Stimulated activated CD4-positive, alpha-beta T cell treated with anti-CD3 and anti-CD28 coated beads, Interleukin-12 subunit alpha, Interleukin-12 subunit beta, amount 100 ng/mL, for 24 hours (primary cell): ENCODE results near the gene CTDNEP1.
A peak's percentile ranks its signal among the peaks of the same experiment; 100 is the strongest.
"Not testable (repeated sequence)": the region's sequence is repeated elsewhere in the genome, so short reads cannot be mapped to it uniquely, and the experiment has no call there.

Experiments
- DNase-seq, 2 experiments: peaks; one replicate each; pipeline ENCODE4 v3.0.0-alpha.2; 2020; ENCODE audit warnings: low read depth in 2 of 2

CTDNEP1 gene

GRCh38 chr17:7248796-7249195, 2.7 kb downstream of the CTDNEP1 start:
- DNase-seq, result no peak

- DNase-seq, result no peak
These were observed 4.8 kb downstream of the CTDNEP1 start for GRCh38 chr17:7246779-7247178.

GRCh38 chr17:7243838-7244237, 7.7 kb downstream of the CTDNEP1 start:
- DNase-seq, result not testable (repeated sequence)

GRCh38 chr17:7243453-7243729, 8.1 kb downstream of the CTDNEP1 start:
- DNase-seq, result no peak

- peak; percentile 81 to 89 for DNase-seq
These were observed 8.6 kb downstream of the CTDNEP1 start for GRCh38 chr17:7242717-7243452.

GRCh38 chr17:7241783-7242716, 9.5 kb downstream of the CTDNEP1 start, which contains the start of gene GABARAP:
Gene GABARAP, minus strand, starts transcription at chr17:7242449. Its CDS starts 119 bp downstream, at chr17:7242330.
- peak; percentile 83 to 90 for DNase-seq

- no peak for DNase-seq
These were observed 10.3 kb downstream of the CTDNEP1 start for GRCh38 chr17:7241090-7241733.

- DNase-seq, result no peak
These were observed 11.2 kb downstream of the CTDNEP1 start for GRCh38 chr17:7240375-7240774.

GRCh38 chr17:7239091-7240027, 12.2 kb downstream of the CTDNEP1 start, which contains the start of gene PHF23:
Gene PHF23, minus strand, starts transcription at chr17:7239457. Its CDS starts 178 bp downstream, at chr17:7239279.
- DNase-seq, result peak; percentile 96 to 97

- no peak for DNase-seq
These were observed 13.0 kb downstream of the CTDNEP1 start for GRCh38 chr17:7238420-7239090.

- DNase-seq, result peak; percentile 76 to 86
These were observed 13.6 kb downstream of the CTDNEP1 start for GRCh38 chr17:7237761-7238419.

- no peak for DNase-seq
These were observed 14.2 kb downstream of the CTDNEP1 start for GRCh38 chr17:7237266-7237760.

- no peak for DNase-seq
These were observed 14.7 kb downstream of the CTDNEP1 start for GRCh38 chr17:7236808-7237207.

- no peak for DNase-seq
These were observed 15.6 kb downstream of the CTDNEP1 start for GRCh38 chr17:7235693-7236665.

GRCh38 chr17:7234083-7234951, 17.2 kb downstream of the CTDNEP1 start, which contains the start of gene DVL2:
Gene DVL2, minus strand, starts transcription at chr17:7234517. Its CDS starts 255 bp downstream, at chr17:7234262.
- DNase-seq, result peak; percentile 89 to 94

GRCh38 chr17:7233701-7234082, 17.8 kb downstream of the CTDNEP1 start:
- no peak for DNase-seq

- DNase-seq, result no peak
These were observed 19.4 kb downstream of the CTDNEP1 start for GRCh38 chr17:7232114-7232513.

- no peak for DNase-seq
These were observed 22.0 kb downstream of the CTDNEP1 start for GRCh38 chr17:7229504-7229903.
